B cell (primary cell): ENCODE data around the gene GATAD2A. TPM values are rescaled to one million over a fixed set of nuclear protein-coding genes. Genes with fewer than 3 reads are reported as not detected.

Experiments used
- ATAC-seq: fragments of 200-7000 bp; cut with Tn5 transposase; one replicate; pipeline ENCODE4 v1.10.0; 2021; ENCODE audit warnings: low read depth, mild to moderate bottlenecking, moderate number of reproducible peaks, moderate library complexity
- CTCF ChIA-PET: fragments of 350-600 bp; sonication (Branson Sonifier 250); formaldehyde crosslinking; loops from one replicate; lab custom pipeline; 2021; ENCODE audit warnings: antibody characterized with exemption, inconsistent platforms; lab: Charles Lee
- POLR2A ChIA-PET: fragments of 350-600 bp; sonication (Branson Sonifier 250); formaldehyde crosslinking; loops from one replicate; lab custom pipeline; 2021; ENCODE audit warnings: antibody characterized with exemption; lab: Charles Lee
- DNase-seq: peaks from one replicate; pipeline ENCODE4 v3.0.0; 2013
- H2AFZ ChIP-seq: 2 replicates; pipeline ENCODE4 v1.6.1; 2012; ENCODE audit warnings: mild to moderate bottlenecking, low read depth, low read length; ENCODE audit not compliant: insufficient read depth, poor library complexity, severe bottlenecking
- H3K27ac ChIP-seq, 2 donors: 1 replicate in 1 of 2; 2 replicates in 1 of 2; pipeline ENCODE4 v1.5.1; 2012 to 2013; ENCODE audit warnings: low read length in 2 of 2, mild to moderate bottlenecking in 2 of 2, moderate library complexity in 1 of 2
- H3K27me3 ChIP-seq, 4 experiments: fragments of 200-600 bp in 1 of 4; sonication (generic) in 1 of 4; replicated peaks in 1 of 4; 1 replicate in 2 of 4; 2 replicates in 2 of 4; pipeline versions ENCODE4 v1.6.1 to v1.7.0; 2013 to 2016; ENCODE audit warnings: low read length in 3 of 4, mild to moderate bottlenecking in 2 of 4, mixed read lengths in 1 of 4, moderate library complexity in 1 of 4; ENCODE audit not compliant: insufficient read depth in 4 of 4, control insufficient read depth in 3 of 4; ENCODE audit errors: control extremely low read depth in 1 of 4
- H3K36me3 ChIP-seq, 2 experiments: replicated peaks in 1 of 2; 1 replicate in 1 of 2; 2 replicates in 1 of 2; pipeline versions ENCODE4 v1.6.1 to v1.7.1; 2013; ENCODE audit warnings: low read length in 1 of 2; ENCODE audit not compliant: insufficient read depth in 2 of 2, control insufficient read depth in 1 of 2; ENCODE audit errors: control extremely low read depth in 1 of 2, extremely low read depth in 1 of 2
- H3K4me1 ChIP-seq, 2 donors: fragments of 200-600 bp in 1 of 2; sonication (generic) in 1 of 2; 1 replicate in 1 of 2; 2 replicates in 1 of 2; pipeline versions ENCODE4 v1.5.1 to v1.6.1; 2013 to 2017; ENCODE audit warnings: low read length in 2 of 2; ENCODE audit not compliant: control insufficient read depth in 2 of 2, insufficient read depth in 2 of 2
- H3K4me2 ChIP-seq: replicated peaks from 2 replicates; pipeline ENCODE3; 2012; ENCODE audit warnings: mild to moderate bottlenecking, low read depth, low read length; ENCODE audit not compliant: poor library complexity, severe bottlenecking
- H3K4me3 ChIP-seq, 5 experiments: fragments of 200-600 bp in 1 of 5; sonication (generic) in 1 of 5; 1 replicate in 3 of 5; 2 replicates in 2 of 5; pipeline versions ENCODE4 v1.5.1 to v1.7.0; 2011 to 2016; ENCODE audit warnings: low read length in 4 of 5, mild to moderate bottlenecking in 4 of 5, low read depth in 2 of 5, control low read depth in 1 of 5, moderate library complexity in 1 of 5; ENCODE audit not compliant: insufficient read depth in 1 of 5; ENCODE audit errors: control extremely low read depth in 1 of 5, extremely low read depth in 1 of 5
- H3K79me2 ChIP-seq: fragments of 200-600 bp; sonication (generic); one replicate; pipeline ENCODE4 v1.6.0; 2016; ENCODE audit warnings: low read length; ENCODE audit not compliant: control insufficient read depth, insufficient read depth
- H3K9ac ChIP-seq: fragments of 200-600 bp; sonication (generic); 2 replicates; pipeline ENCODE4 v1.6.1; 2017; ENCODE audit warnings: mild to moderate bottlenecking, low read length, moderate library complexity
- H3K9me3 ChIP-seq, 3 donors: one replicate each; pipeline versions ENCODE4 v1.6.1 to v1.7.1; 2013; ENCODE audit warnings: low read length in 2 of 3; ENCODE audit not compliant: control insufficient read depth in 2 of 3, insufficient read depth in 1 of 3; ENCODE audit errors: control extremely low read depth in 1 of 3
- H4K20me1 ChIP-seq: 2 replicates; pipeline ENCODE4 v1.6.0; 2012; ENCODE audit warnings: mild to moderate bottlenecking, low read length; ENCODE audit not compliant: insufficient read depth, control insufficient read depth, poor library complexity, severe bottlenecking
- H3K27ac Mint-ChIP-seq: one replicate; pipeline ENCODE4 v1.8.0; 2021; ENCODE audit warnings: mixed read lengths
- H3K27me3 Mint-ChIP-seq: one replicate; pipeline ENCODE4 v1.8.0; 2021; ENCODE audit warnings: mixed read lengths
- H3K4me1 Mint-ChIP-seq: one replicate; pipeline ENCODE4 v1.8.0; 2021; ENCODE audit warnings: mixed read lengths
- H3K4me3 Mint-ChIP-seq: one replicate; pipeline ENCODE4 v1.8.0; 2021; ENCODE audit warnings: mixed read lengths
- H3K9me3 Mint-ChIP-seq: one replicate; pipeline ENCODE4 v1.8.0; 2022; ENCODE audit warnings: mixed read lengths; ENCODE audit not compliant: insufficient read depth
- CTCF ChIP-seq: fragments of 200-600 bp; IDR thresholded peaks from one replicate; pipeline ENCODE4 v1.8.0; 2022; ENCODE audit warnings: antibody characterized with exemption, mild to moderate bottlenecking
- EZH2 ChIP-seq: IDR thresholded peaks from 2 replicates; pipeline ENCODE4 v1.6.1; 2012; ENCODE audit warnings: borderline replicate concordance, low read depth, mild to moderate bottlenecking, moderate library complexity, low read length; ENCODE audit not compliant: insufficient read depth, poor library complexity, severe bottlenecking
- WGBS: methylation state at CpG from one replicate; pipeline ENCODE4 v1.1.5; 2013; ENCODE audit warnings: missing lambda C conversion rate; ENCODE audit not compliant: insufficient coverage; 5-methylcytosine and 5-hydroxymethylcytosine counted together
- intact Hi-C: fragments of 100-400 bp; cut with micrococcal nuclease; formaldehyde crosslinking; loops from one replicate; pipeline ENCODE4 v1.10.0; 2022
- polyA plus RNA-seq: library from polyadenylated mRNA; depleted of rRNA; stranded (reverse); fragments of >200 nt; gene quantifications from 2 replicates; pipeline ENCODE4 v1.2.3, GENCODE V29; 2012
- total RNA-seq, 2 donors: library from RNA; stranded (reverse); fragments of 120-200 nt in 1 of 2; gene quantifications; 1 replicate in 1 of 2; 2 replicates in 1 of 2; pipeline versions ENCODE4 v1.2.3 to v1.2.4, GENCODE V29; 2013 to 2022

GATAD2A gene
- total and polyA plus RNA-seq, 2 donors (not counting 1 experiment from before 2014, with no cell fraction given): 28.8 to 76.3 TPM

GRCh38 chr19:19429361-19429760 lies 23.9 kb downstream of the GATAD2A start:
- H3K9ac ChIP-seq: no peak overlapping the region

GRCh38 chr19:19432732-19433131 lies 27.3 kb downstream of the GATAD2A start:
- peaks cover 8 to 13% of the 10 kb centered on the region in 2 donors for H3K4me1 ChIP-seq
- WGBS: 92% methylated on average over 2 of the region's 2 CpGs
- ChIA-PET CTCF (no interaction called here), POLR2A (interaction anchor here (0.5 kb wide), 1 partner anchor 22 kb away, joined by 3 read pairs; no protein-coding TSS in a partner anchor)
- H3K9me3 Mint-ChIP-seq: no peaks in the 10 kb centered on the region
- H3K27ac Mint-ChIP-seq: no peak overlapping the region
- H3K9me3 ChIP-seq: no peaks in the 10 kb centered on the region
- H2AFZ ChIP-seq: no peak overlapping the region
- intact Hi-C loops: no loop called here
- no peaks in the 10 kb centered on the region for H3K27me3 Mint-ChIP-seq
- no peak overlapping the region for H3K4me3 ChIP-seq
- H3K79me2 ChIP-seq: peaks cover 99% of the 10 kb centered on the region
- H3K27me3 ChIP-seq: no peaks in the 10 kb centered on the region
- no peak overlapping the region for H3K27ac ChIP-seq
- H3K9ac ChIP-seq: no peak overlapping the region
- peaks cover 0 to 9% of the 10 kb centered on the region in 2 experiments for H3K36me3 ChIP-seq
- peaks cover 99% of the 10 kb centered on the region for H4K20me1 ChIP-seq
- no peak overlapping the region for H3K4me2 ChIP-seq
- TF ChIP-seq CTCF (no peak), EZH2 (no peak)
- no peak for ATAC-seq
- DNase-seq: no peak
- H3K4me1 Mint-ChIP-seq: peaks cover 74% of the 10 kb centered on the region
- no peak overlapping the region for H3K4me3 Mint-ChIP-seq

More at GRCh38 chr19:19429361-19429760, 23.9 kb downstream of the GATAD2A start:
- Histone ChIP-seq H3K9me3 (no peaks in the 10 kb centered on the region), H3K4me3 (no peak overlapping the region), H3K4me2 (no peak overlapping the region), H3K27me3 (no peaks in the 10 kb centered on the region), H3K27ac (no peak overlapping the region), H2AFZ (no peak overlapping the region), H3K4me1 (peaks cover 17 to 24% of the 10 kb centered on the region in 2 donors), H4K20me1 (peaks cover 99% of the 10 kb centered on the region), H3K79me2 (peaks cover 100% of the 10 kb centered on the region), H3K36me3 (peaks cover 0 to 4% of the 10 kb centered on the region in 2 experiments)
- ChIA-PET POLR2A (no interaction called here), CTCF (no interaction called here)
- H3K4me3 Mint-ChIP-seq: no peak overlapping the region
- WGBS: 98% methylated on average over 12 of the region's 12 CpGs
- DNase-seq: no peak
- TF ChIP-seq CTCF (no peak), EZH2 (no peak)
- H3K9me3 Mint-ChIP-seq: no peaks in the 10 kb centered on the region
- no peaks in the 10 kb centered on the region for H3K27me3 Mint-ChIP-seq
- no peak for ATAC-seq
- peaks cover 78% of the 10 kb centered on the region for H3K4me1 Mint-ChIP-seq
- peak overlapping the region; percentile 59 for H3K27ac Mint-ChIP-seq
- intact Hi-C loops: no loop called here
